ENCODE measurements around the gene GHRH.

GHRH gene

GRCh38 chr20:37261714-37262113, at the start of gene GHRH:
Gene GHRH (minus strand): TSS chr20:37261814. CDS start chr20:37256889, 4,925 bp downstream.
- TF ChIP-seq TEAD4 (IDR thresholded peaks at IDR 0.05) (no peak), NFIC (IDR thresholded peaks at IDR 0.05) (no peak), FOXM1 (IDR thresholded peaks at IDR 0.05; ENCODE audit: borderline replicate concordance, low read depth) (no peak), YY1 (IDR thresholded peaks at IDR 0.05; ENCODE audit: low read depth) (no peak), TCF12 (IDR thresholded peaks at IDR 0.05; ENCODE audit: low read depth) (no peak), CEBPB (IDR thresholded peaks at IDR 0.05) (no peak), RAD21 (IDR thresholded peaks at IDR 0.05; ENCODE audit: low read depth) (no peak), EGR1 (IDR thresholded peaks at IDR 0.05) (no peak), USF1 (IDR thresholded peaks at IDR 0.05) (no peak), REST (IDR thresholded peaks at IDR 0.05; ENCODE audit: low read depth) (no peak), ZBTB7A (IDR thresholded peaks at IDR 0.05; ENCODE audit: low read depth) (no peak), MAX (IDR thresholded peaks at IDR 0.05) (no peak), EP300 (IDR thresholded peaks at IDR 0.05; ENCODE audit: borderline replicate concordance) (no peak), CREB1 (IDR thresholded peaks at IDR 0.05; ENCODE audit: low read depth) (no peak), TAF1 (IDR thresholded peaks at IDR 0.05; ENCODE audit: low read depth) (no peak)

GRCh38 chr20:37310951-37311350, 49.3 kb upstream of the GHRH start:
- TF ChIP-seq RAD21 (IDR thresholded peaks at IDR 0.05; ENCODE audit: low read depth): no peak
- no peak for TF ChIP-seq USF1 (IDR thresholded peaks at IDR 0.05)
- TF ChIP-seq TCF12 (IDR thresholded peaks at IDR 0.05; ENCODE audit: low read depth): no peak
- TF ChIP-seq ZBTB7A (IDR thresholded peaks at IDR 0.05; ENCODE audit: low read depth): no peak
- no peak for TF ChIP-seq EGR1 (IDR thresholded peaks at IDR 0.05)
- TF ChIP-seq TAF1 (IDR thresholded peaks at IDR 0.05; ENCODE audit: low read depth): no peak
- no peak for TF ChIP-seq EP300 (IDR thresholded peaks at IDR 0.05; ENCODE audit: borderline replicate concordance)
- no peak for TF ChIP-seq YY1 (IDR thresholded peaks at IDR 0.05; ENCODE audit: low read depth)
- no peak for TF ChIP-seq MAX (IDR thresholded peaks at IDR 0.05)

GRCh38 chr20:37309936-37310590, 48.4 kb upstream of the GHRH start:
- TF ChIP-seq CEBPB (IDR thresholded peaks at IDR 0.05) (no peak), MAX (IDR thresholded peaks at IDR 0.05) (no peak), CREB1 (IDR thresholded peaks at IDR 0.05; ENCODE audit: low read depth) (no peak), RAD21 (IDR thresholded peaks at IDR 0.05; ENCODE audit: low read depth) (no peak), EGR1 (IDR thresholded peaks at IDR 0.05) (no peak), REST (IDR thresholded peaks at IDR 0.05; ENCODE audit: low read depth) (no peak), ZBTB7A (IDR thresholded peaks at IDR 0.05; ENCODE audit: low read depth) (no peak), USF1 (IDR thresholded peaks at IDR 0.05) (no peak), TAF1 (IDR thresholded peaks at IDR 0.05; ENCODE audit: low read depth) (no peak), FOXM1 (IDR thresholded peaks at IDR 0.05; ENCODE audit: borderline replicate concordance, low read depth) (no peak), TEAD4 (IDR thresholded peaks at IDR 0.05) (no peak), YY1 (IDR thresholded peaks at IDR 0.05; ENCODE audit: low read depth) (no peak), NFIC (IDR thresholded peaks at IDR 0.05) (no peak), EP300 (IDR thresholded peaks at IDR 0.05; ENCODE audit: borderline replicate concordance) (no peak), TCF12 (IDR thresholded peaks at IDR 0.05; ENCODE audit: low read depth) (no peak)

GRCh38 chr20:37309290-37309689, 47.7 kb upstream of the GHRH start:
- TF ChIP-seq RAD21 (IDR thresholded peaks at IDR 0.05; ENCODE audit: low read depth) (no peak), MAX (IDR thresholded peaks at IDR 0.05) (no peak), FOXM1 (IDR thresholded peaks at IDR 0.05; ENCODE audit: borderline replicate concordance, low read depth) (no peak), USF1 (IDR thresholded peaks at IDR 0.05) (no peak), YY1 (IDR thresholded peaks at IDR 0.05; ENCODE audit: low read depth) (no peak), EGR1 (IDR thresholded peaks at IDR 0.05) (no peak), TCF12 (IDR thresholded peaks at IDR 0.05; ENCODE audit: low read depth) (no peak), TEAD4 (IDR thresholded peaks at IDR 0.05) (no peak), CREB1 (IDR thresholded peaks at IDR 0.05; ENCODE audit: low read depth) (no peak), NFIC (IDR thresholded peaks at IDR 0.05) (no peak), TAF1 (IDR thresholded peaks at IDR 0.05; ENCODE audit: low read depth) (no peak), REST (IDR thresholded peaks at IDR 0.05; ENCODE audit: low read depth) (no peak), ZBTB7A (IDR thresholded peaks at IDR 0.05; ENCODE audit: low read depth) (no peak), EP300 (IDR thresholded peaks at IDR 0.05; ENCODE audit: borderline replicate concordance) (no peak), CEBPB (IDR thresholded peaks at IDR 0.05) (no peak)
